HCT116 (cell line): Measurements from ENCODE around the gene BBS2.

ENCODE experiments used
- CBX3 ChIP-seq: IDR thresholded peaks from 2 replicates; pipeline ENCODE4 v1.6.1; 2012; ENCODE audit warnings: low read depth
- EZH2 ChIP-seq: fragments of 200-600 bp; sonication (generic); IDR thresholded peaks from 2 replicates; pipeline ENCODE4 v1.6.1; 2017; ENCODE audit warnings: antibody characterized with exemption, mixed run types
- JUND ChIP-seq: IDR thresholded peaks from 2 replicates; pipeline ENCODE4 v1.6.1; 2012
- POLR2A ChIP-seq: IDR thresholded peaks from 2 replicates; pipeline ENCODE4 v1.7.0; 2011; ENCODE audit warnings: borderline replicate concordance; ENCODE audit not compliant: insufficient read depth, insufficient read length; ENCODE audit errors: extremely low read depth
- POLR2AphosphoS5 ChIP-seq: IDR thresholded peaks from 2 replicates; pipeline ENCODE4 v1.6.1; 2011; ENCODE audit warnings: mild to moderate bottlenecking, low read depth, low read length, moderate library complexity
- RAD21 ChIP-seq: IDR thresholded peaks from 2 replicates; pipeline ENCODE4 v1.6.1; 2012; ENCODE audit warnings: low read depth, mild to moderate bottlenecking
- SIN3A ChIP-seq: IDR thresholded peaks from 2 replicates; pipeline ENCODE4 v1.6.1; 2012; ENCODE audit warnings: low read depth
- TCF7L2 ChIP-seq: IDR thresholded peaks from 2 replicates; pipeline ENCODE4 v1.7.0; 2011; ENCODE audit warnings: borderline replicate concordance, inconsistent platforms; ENCODE audit not compliant: insufficient read depth, insufficient read length; ENCODE audit errors: extremely low read depth
- ZNF274 ChIP-seq: fragments of 200-500 bp; sonication (Bioruptor generic); IDR thresholded peaks from 2 replicates; pipeline ENCODE4 v1.6.1; 2014; ENCODE audit warnings: mild to moderate bottlenecking, low read depth, low read length, inconsistent platforms
- TF ChIP-seq, protein P1 (sequence below), 3 experiments: fragments of 200-600 bp in 1 of 3; sonication (generic) in 1 of 3; IDR thresholded peaks in 2 of 3; conservative IDR thresholded peaks in 1 of 3; 2 replicates each; pipeline ENCODE4 v1.5.1; 2012 to 2017; ENCODE audit warnings: low read depth in 2 of 3, low read length in 2 of 3, antibody characterized with exemption in 1 of 3, borderline replicate concordance in 1 of 3, control low read depth in 1 of 3, mild to moderate bottlenecking in 1 of 3, mixed read lengths in 1 of 3, mixed run types in 1 of 3, moderate library complexity in 1 of 3; ENCODE audit not compliant: insufficient read depth in 1 of 3
- TF ChIP-seq, protein P2 (sequence below): IDR thresholded peaks from 2 replicates; pipeline ENCODE4 v1.6.1; 2012

DNA sequence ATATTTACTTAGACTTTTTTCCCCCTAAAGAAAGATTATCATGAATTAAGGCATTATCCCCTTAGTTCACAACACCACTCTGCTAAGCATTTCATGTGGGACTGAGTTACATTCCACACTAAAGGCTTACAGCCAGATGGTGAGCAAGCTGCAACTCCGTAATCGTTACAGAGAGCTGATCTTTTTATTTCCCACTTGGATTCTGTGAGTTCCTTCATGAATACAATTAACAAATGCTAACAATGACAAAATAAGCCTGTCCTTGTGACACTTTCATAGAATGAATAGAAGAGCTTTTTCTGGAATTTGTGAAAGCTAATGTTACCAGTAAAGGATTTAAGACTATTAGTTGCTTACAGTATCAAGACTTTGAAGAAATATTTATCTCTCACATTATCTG lies 59.7 kb downstream of the BBS2 start:
- TF ChIP-seq, protein P1, sequence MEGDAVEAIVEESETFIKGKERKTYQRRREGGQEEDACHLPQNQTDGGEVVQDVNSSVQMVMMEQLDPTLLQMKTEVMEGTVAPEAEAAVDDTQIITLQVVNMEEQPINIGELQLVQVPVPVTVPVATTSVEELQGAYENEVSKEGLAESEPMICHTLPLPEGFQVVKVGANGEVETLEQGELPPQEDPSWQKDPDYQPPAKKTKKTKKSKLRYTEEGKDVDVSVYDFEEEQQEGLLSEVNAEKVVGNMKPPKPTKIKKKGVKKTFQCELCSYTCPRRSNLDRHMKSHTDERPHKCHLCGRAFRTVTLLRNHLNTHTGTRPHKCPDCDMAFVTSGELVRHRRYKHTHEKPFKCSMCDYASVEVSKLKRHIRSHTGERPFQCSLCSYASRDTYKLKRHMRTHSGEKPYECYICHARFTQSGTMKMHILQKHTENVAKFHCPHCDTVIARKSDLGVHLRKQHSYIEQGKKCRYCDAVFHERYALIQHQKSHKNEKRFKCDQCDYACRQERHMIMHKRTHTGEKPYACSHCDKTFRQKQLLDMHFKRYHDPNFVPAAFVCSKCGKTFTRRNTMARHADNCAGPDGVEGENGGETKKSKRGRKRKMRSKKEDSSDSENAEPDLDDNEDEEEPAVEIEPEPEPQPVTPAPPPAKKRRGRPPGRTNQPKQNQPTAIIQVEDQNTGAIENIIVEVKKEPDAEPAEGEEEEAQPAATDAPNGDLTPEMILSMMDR (IDR thresholded peaks at IDR 0.05 in 2 of 3, conservative IDR thresholded peaks at IDR 0.05 in 1 of 3; ENCODE audit: borderline replicate concordance in 1 of 3, insufficient read depth in 1 of 3, low read depth in 2 of 3, low read length in 2 of 3) = no peak
- TF ChIP-seq ZNF274 (no peak), EZH2 (no peak), POLR2A (no peak), CBX3 (no peak), TCF7L2 (no peak), RAD21 (no peak), POLR2AphosphoS5 (no peak), SIN3A (no peak), JUND (no peak)
- TF ChIP-seq, protein P2, sequence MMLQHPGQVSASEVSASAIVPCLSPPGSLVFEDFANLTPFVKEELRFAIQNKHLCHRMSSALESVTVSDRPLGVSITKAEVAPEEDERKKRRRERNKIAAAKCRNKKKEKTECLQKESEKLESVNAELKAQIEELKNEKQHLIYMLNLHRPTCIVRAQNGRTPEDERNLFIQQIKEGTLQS = no peak
